SK-N-SH treated with all-trans-retinoic acid at 6 μM for 48 hours (cell line): ENCODE data around the gene KLHL18.
A peak's percentile ranks its signal among the peaks of the same experiment; 100 is the strongest.

Experiments used
- ATAC-seq: fragments of 200-7000 bp; cut with Tn5 transposase; 3 replicates; pipeline ENCODE4 v1.9.1; 2020; ENCODE audit warnings: mild to moderate bottlenecking, moderate library complexity
- ARNTL ChIP-seq: fragments of 450-650 bp; formaldehyde crosslinking; IDR thresholded peaks from 2 replicates; pipeline ENCODE4 v1.5.0; 2020; ENCODE audit warnings: low read depth, mild to moderate bottlenecking, moderate library complexity, borderline replicate concordance
- BACH2 ChIP-seq: fragments of 250-450 bp; sonication (Bioruptor Pico); IDR thresholded peaks from 2 replicates; pipeline ENCODE4 v1.9.0; 2021; ENCODE audit warnings: mild to moderate bottlenecking, borderline replicate concordance
- CSDC2 ChIP-seq: fragments of 250-450 bp; sonication (Bioruptor Pico); IDR thresholded peaks from 2 replicates; pipeline ENCODE4 v1.5.0; 2020; ENCODE audit warnings: mild to moderate bottlenecking, moderate library complexity
- ESRRG ChIP-seq: fragments of 250-450 bp; sonication (Bioruptor Pico); IDR thresholded peaks from 2 replicates; pipeline ENCODE4 v1.6.1; 2021; ENCODE audit warnings: mild to moderate bottlenecking
- GLIS3 ChIP-seq: fragments of 250-450 bp; sonication (Bioruptor Pico); IDR thresholded peaks from 2 replicates; pipeline ENCODE4 v1.5.0; 2020; ENCODE audit warnings: mild to moderate bottlenecking, moderate library complexity
- ISL1 ChIP-seq: fragments of 250-450 bp; sonication (Bioruptor Pico); IDR thresholded peaks from 2 replicates; pipeline ENCODE4 v2.1.2; 2022; ENCODE audit warnings: mild to moderate bottlenecking, moderate library complexity
- OSR1 ChIP-seq: fragments of 250-450 bp; sonication (Bioruptor Pico); IDR thresholded peaks from 2 replicates; pipeline ENCODE4 v1.8.0; 2022; ENCODE audit warnings: moderate library complexity, mild to moderate bottlenecking, inconsistent platforms
- PPARA ChIP-seq: fragments of 250-450 bp; sonication (Bioruptor Pico); IDR thresholded peaks from 2 replicates; pipeline ENCODE4 v1.5.0; 2020; ENCODE audit warnings: mild to moderate bottlenecking, borderline replicate concordance
- RARB ChIP-seq: fragments of 250-450 bp; sonication (Bioruptor Pico); IDR thresholded peaks from 2 replicates; pipeline ENCODE4 v1.8.0; 2021; ENCODE audit warnings: mild to moderate bottlenecking, moderate library complexity
- SNAI2 ChIP-seq: fragments of 250-450 bp; sonication (Bioruptor Pico); IDR thresholded peaks from 2 replicates; pipeline ENCODE4 v1.5.0; 2020; ENCODE audit warnings: mild to moderate bottlenecking, moderate library complexity
- TCF4 ChIP-seq: fragments of 250-450 bp; sonication (Bioruptor Pico); IDR thresholded peaks from 2 replicates; pipeline ENCODE4 v1.8.0; 2021; ENCODE audit warnings: mild to moderate bottlenecking, moderate library complexity, borderline replicate concordance
- TOX ChIP-seq: fragments of 250-450 bp; sonication (Bioruptor Pico); IDR thresholded peaks from 2 replicates; pipeline ENCODE4 v1.8.0; 2021; ENCODE audit warnings: mild to moderate bottlenecking, moderate library complexity, borderline replicate concordance
- ZC3H10 ChIP-seq: fragments of 250-450 bp; sonication (Bioruptor Pico); IDR thresholded peaks from 2 replicates; pipeline ENCODE4 v1.5.1; 2021; ENCODE audit warnings: mild to moderate bottlenecking, moderate library complexity
- ZFP3 ChIP-seq: fragments of 250-450 bp; sonication (Bioruptor Pico); IDR thresholded peaks from 2 replicates; pipeline ENCODE4 v1.5.0; 2020; ENCODE audit warnings: mild to moderate bottlenecking, moderate library complexity
- ZFP30 ChIP-seq: fragments of 450-650 bp; formaldehyde crosslinking; IDR thresholded peaks from 2 replicates; pipeline ENCODE4 v1.5.0; 2022; ENCODE audit warnings: mild to moderate bottlenecking, moderate library complexity
- ZNF565 ChIP-seq: fragments of 450-650 bp; formaldehyde crosslinking; conservative IDR thresholded peaks from 2 replicates; pipeline ENCODE4 v1.5.0; 2020; ENCODE audit warnings: low read depth, mild to moderate bottlenecking, moderate library complexity
- ZNF70 ChIP-seq: fragments of 450-650 bp; formaldehyde crosslinking; IDR thresholded peaks from 2 replicates; pipeline ENCODE4 v1.5.0; 2020; ENCODE audit warnings: mild to moderate bottlenecking, moderate library complexity
- ZNF8 ChIP-seq: fragments of 450-650 bp; formaldehyde crosslinking; IDR thresholded peaks from 2 replicates; pipeline ENCODE4 v1.5.0; 2020; ENCODE audit warnings: mild to moderate bottlenecking, moderate library complexity
- TF ChIP-seq, protein P1 (sequence below): fragments of 250-450 bp; sonication (Bioruptor Pico); IDR thresholded peaks from 2 replicates; pipeline ENCODE4 v1.5.1; 2021; ENCODE audit warnings: mild to moderate bottlenecking, moderate library complexity
- TF ChIP-seq, protein P2 (sequence below): fragments of 250-450 bp; sonication (Bioruptor Pico); IDR thresholded peaks from 2 replicates; pipeline ENCODE4 v1.5.0; 2020; ENCODE audit warnings: mild to moderate bottlenecking, moderate library complexity
- TF ChIP-seq, protein P3 (sequence below): fragments of 250-450 bp; sonication (Bioruptor Pico); IDR thresholded peaks from 2 replicates; pipeline ENCODE4 v1.5.1; 2020; ENCODE audit warnings: low read depth, mild to moderate bottlenecking, moderate library complexity
- TF ChIP-seq, protein P4 (sequence below): fragments of 250-450 bp; sonication (Bioruptor Pico); IDR thresholded peaks from 2 replicates; pipeline ENCODE4 v1.8.0; 2021; ENCODE audit warnings: low read depth, mild to moderate bottlenecking, moderate library complexity, borderline replicate concordance
- TF ChIP-seq, protein P5 (sequence below): fragments of 250-450 bp; sonication (Bioruptor Pico); IDR thresholded peaks from 2 replicates; pipeline ENCODE4 v1.8.0; 2020; ENCODE audit warnings: mild to moderate bottlenecking, moderate library complexity, borderline replicate concordance

The KLHL18 gene

DNA sequence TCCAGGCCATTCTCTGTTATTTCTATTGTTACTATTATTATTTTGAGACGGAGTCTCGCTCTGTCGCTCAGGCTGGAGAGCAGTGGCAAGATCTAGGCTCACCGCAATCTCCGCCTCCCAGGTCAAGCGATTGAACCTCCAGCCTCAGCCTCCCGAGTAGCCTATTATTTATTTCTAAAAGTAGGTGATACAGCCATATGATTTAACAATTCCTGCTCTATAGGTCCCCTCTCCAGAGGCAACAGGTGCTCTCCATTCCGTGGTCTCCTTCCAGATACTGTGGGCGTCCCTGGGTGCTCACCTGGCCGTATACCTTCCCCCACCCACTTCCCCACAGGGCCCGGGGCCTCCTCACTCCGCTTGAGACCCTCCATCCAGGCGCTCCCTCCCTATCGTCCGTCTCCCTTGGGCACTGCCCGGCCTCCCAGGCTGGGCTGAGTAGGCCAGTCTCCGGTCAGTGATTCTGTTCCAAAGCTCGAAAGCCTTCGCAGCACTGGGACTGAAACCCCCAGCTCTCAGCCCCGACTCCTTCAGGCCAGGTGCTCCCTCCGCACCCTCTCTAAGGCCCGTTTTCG, 97.4 kb downstream of the KLHL18 start:
- TF ChIP-seq, protein P1, sequence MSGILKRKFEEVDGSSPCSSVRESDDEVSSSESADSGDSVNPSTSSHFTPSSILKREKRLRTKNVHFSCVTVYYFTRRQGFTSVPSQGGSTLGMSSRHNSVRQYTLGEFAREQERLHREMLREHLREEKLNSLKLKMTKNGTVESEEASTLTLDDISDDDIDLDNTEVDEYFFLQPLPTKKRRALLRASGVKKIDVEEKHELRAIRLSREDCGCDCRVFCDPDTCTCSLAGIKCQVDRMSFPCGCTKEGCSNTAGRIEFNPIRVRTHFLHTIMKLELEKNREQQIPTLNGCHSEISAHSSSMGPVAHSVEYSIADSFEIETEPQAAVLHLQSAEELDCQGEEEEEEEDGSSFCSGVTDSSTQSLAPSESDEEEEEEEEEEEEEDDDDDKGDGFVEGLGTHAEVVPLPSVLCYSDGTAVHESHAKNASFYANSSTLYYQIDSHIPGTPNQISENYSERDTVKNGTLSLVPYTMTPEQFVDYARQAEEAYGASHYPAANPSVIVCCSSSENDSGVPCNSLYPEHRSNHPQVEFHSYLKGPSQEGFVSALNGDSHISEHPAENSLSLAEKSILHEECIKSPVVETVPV (CRISPR knock-in tag) = no peak
- ATAC-seq = no peak

DNA sequence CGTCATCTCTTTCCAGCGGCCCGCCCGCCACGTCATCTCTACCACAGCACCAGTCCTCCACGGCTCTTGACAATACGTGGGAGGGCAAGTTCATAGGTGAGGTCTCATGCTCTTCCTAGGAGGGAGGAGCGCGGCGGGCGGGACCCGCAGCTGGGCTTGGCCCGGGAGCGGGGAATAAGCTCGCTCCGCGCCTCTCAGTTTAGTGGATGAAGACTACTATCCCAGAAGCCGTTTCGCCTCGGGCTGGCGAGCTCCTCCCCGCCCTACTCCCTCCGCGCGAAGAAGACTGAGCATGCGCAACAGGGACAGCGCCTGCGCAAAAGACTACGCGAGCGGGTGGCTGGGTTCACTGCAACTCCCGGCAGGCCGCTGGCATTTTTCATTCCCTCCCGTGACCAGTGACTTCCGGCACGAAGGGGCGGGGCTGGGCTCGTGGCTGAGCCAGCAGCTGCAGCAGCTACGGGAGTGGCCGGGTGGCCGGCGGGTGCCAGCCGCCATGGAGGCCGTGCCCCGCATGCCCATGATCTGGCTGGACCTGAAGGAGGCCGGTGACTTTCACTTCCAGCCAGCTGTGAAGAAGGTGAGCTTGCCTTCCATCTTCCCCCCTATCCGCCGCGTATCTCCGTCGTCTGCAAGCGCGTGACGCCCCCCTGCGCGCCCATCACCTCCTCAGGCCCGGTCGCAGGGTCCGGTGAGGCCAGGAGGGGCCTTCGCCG, 98.0 kb downstream of the KLHL18 start, which contains the start of gene PTPN23:
Gene PTPN23, plus strand, starts transcription at position 421 of the 716 bp plus-strand sequence. Its CDS starts 76 bp downstream, at position 497.
- TF ChIP-seq ISL1 (CRISPR knock-in tag) = no peak
- TF ChIP-seq ZNF565 (CRISPR knock-in tag) = no peak
- TF ChIP-seq ZNF8 (CRISPR knock-in tag) = no peak
- TF ChIP-seq BACH2 (CRISPR knock-in tag) = no peak
- TF ChIP-seq ZC3H10 (CRISPR knock-in tag) = no peak
- TF ChIP-seq, protein P2, sequence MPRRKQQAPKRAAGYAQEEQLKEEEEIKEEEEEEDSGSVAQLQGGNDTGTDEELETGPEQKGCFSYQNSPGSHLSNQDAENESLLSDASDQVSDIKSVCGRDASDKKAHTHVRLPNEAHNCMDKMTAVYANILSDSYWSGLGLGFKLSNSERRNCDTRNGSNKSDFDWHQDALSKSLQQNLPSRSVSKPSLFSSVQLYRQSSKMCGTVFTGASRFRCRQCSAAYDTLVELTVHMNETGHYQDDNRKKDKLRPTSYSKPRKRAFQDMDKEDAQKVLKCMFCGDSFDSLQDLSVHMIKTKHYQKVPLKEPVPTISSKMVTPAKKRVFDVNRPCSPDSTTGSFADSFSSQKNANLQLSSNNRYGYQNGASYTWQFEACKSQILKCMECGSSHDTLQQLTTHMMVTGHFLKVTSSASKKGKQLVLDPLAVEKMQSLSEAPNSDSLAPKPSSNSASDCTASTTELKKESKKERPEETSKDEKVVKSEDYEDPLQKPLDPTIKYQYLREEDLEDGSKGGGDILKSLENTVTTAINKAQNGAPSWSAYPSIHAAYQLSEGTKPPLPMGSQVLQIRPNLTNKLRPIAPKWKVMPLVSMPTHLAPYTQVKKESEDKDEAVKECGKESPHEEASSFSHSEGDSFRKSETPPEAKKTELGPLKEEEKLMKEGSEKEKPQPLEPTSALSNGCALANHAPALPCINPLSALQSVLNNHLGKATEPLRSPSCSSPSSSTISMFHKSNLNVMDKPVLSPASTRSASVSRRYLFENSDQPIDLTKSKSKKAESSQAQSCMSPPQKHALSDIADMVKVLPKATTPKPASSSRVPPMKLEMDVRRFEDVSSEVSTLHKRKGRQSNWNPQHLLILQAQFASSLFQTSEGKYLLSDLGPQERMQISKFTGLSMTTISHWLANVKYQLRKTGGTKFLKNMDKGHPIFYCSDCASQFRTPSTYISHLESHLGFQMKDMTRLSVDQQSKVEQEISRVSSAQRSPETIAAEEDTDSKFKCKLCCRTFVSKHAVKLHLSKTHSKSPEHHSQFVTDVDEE (CRISPR knock-in tag) = no peak
- TF ChIP-seq TCF4 (CRISPR knock-in tag) = no peak
- TF ChIP-seq, protein P1 (CRISPR knock-in tag) = no peak
- TF ChIP-seq PPARA (CRISPR knock-in tag) = no peak
- TF ChIP-seq, protein P3, sequence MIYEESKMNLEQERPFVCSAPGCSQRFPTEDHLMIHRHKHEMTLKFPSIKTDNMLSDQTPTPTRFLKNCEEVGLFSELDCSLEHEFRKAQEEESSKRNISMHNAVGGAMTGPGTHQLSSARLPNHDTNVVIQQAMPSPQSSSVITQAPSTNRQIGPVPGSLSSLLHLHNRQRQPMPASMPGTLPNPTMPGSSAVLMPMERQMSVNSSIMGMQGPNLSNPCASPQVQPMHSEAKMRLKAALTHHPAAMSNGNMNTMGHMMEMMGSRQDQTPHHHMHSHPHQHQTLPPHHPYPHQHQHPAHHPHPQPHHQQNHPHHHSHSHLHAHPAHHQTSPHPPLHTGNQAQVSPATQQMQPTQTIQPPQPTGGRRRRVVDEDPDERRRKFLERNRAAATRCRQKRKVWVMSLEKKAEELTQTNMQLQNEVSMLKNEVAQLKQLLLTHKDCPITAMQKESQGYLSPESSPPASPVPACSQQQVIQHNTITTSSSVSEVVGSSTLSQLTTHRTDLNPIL = no peak
- peak; percentile 40; the same call in 1 of the 2 replicates for TF ChIP-seq GLIS3 (CRISPR knock-in tag)
- TF ChIP-seq ARNTL (CRISPR knock-in tag) = no peak
- TF ChIP-seq SNAI2 (CRISPR knock-in tag) = no peak
- TF ChIP-seq ZFP30 (CRISPR knock-in tag) = no peak
- TF ChIP-seq RARB (CRISPR knock-in tag) = no peak
- TF ChIP-seq, protein P4, sequence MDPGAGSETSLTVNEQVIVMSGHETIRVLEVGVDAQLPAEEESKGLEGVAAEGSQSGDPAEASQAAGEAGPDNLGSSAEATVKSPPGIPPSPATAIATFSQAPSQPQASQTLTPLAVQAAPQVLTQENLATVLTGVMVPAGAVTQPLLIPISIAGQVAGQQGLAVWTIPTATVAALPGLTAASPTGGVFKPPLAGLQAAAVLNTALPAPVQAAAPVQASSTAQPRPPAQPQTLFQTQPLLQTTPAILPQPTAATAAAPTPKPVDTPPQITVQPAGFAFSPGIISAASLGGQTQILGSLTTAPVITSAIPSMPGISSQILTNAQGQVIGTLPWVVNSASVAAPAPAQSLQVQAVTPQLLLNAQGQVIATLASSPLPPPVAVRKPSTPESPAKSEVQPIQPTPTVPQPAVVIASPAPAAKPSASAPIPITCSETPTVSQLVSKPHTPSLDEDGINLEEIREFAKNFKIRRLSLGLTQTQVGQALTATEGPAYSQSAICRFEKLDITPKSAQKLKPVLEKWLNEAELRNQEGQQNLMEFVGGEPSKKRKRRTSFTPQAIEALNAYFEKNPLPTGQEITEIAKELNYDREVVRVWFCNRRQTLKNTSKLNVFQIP (CRISPR knock-in tag) = no peak
- TF ChIP-seq ESRRG (CRISPR knock-in tag) = 0 out of 2 replicates have a peak, but pooled peaks have one; percentile 17
- peak; percentile 37; the same call in 1 of the 2 replicates for TF ChIP-seq ZNF70 (CRISPR knock-in tag)
- no peak for TF ChIP-seq TOX (CRISPR knock-in tag)
- TF ChIP-seq ZFP3 (CRISPR knock-in tag) = 0 out of 2 replicates have a peak, but pooled peaks have one; percentile 12
- TF ChIP-seq OSR1 (CRISPR knock-in tag) = no peak
- peak; percentile 77; the same call in 1 of the 2 replicates for TF ChIP-seq CSDC2 (CRISPR knock-in tag)
- TF ChIP-seq, protein P5, sequence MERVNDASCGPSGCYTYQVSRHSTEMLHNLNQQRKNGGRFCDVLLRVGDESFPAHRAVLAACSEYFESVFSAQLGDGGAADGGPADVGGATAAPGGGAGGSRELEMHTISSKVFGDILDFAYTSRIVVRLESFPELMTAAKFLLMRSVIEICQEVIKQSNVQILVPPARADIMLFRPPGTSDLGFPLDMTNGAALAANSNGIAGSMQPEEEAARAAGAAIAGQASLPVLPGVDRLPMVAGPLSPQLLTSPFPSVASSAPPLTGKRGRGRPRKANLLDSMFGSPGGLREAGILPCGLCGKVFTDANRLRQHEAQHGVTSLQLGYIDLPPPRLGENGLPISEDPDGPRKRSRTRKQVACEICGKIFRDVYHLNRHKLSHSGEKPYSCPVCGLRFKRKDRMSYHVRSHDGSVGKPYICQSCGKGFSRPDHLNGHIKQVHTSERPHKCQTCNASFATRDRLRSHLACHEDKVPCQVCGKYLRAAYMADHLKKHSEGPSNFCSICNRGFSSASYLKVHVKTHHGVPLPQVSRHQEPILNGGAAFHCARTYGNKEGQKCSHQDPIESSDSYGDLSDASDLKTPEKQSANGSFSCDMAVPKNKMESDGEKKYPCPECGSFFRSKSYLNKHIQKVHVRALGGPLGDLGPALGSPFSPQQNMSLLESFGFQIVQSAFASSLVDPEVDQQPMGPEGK = no peak
- peak; percentile 85 for ATAC-seq
